ENCODE measurements around the gene IQSEC1. TPM values are rescaled to one million over a fixed set of nuclear protein-coding genes. Genes with fewer than 3 reads are reported as not detected.

IQSEC1 gene
- total and polyA plus RNA-seq, 2 experiments from 2014 or later, result 8.0 to 51.9 TPM

GRCh38 chr3:12979947-12980487 lies 93.2 kb downstream of the IQSEC1 start:
- H3K4me1 ChIP-seq (ENCODE audit: insufficient read depth), result peaks cover 29% of the 10 kb centered on the region
- H3K4me2 ChIP-seq, result no peak overlapping the region
- TF ChIP-seq JUNB (IDR thresholded peaks at IDR 0.05; ENCODE audit: unreplicated experiment) (no peak), CREB1 (CRISPR knock-in tag; IDR thresholded peaks at IDR 0.05; ENCODE audit: low read depth) (no peak)
- no peaks in the 10 kb centered on the region for H3K27me3 ChIP-seq (ENCODE audit: insufficient read depth)
- no peaks in the 10 kb centered on the region for H3K9me3 Mint-ChIP-seq
- H3K27ac ChIP-seq (ENCODE audit: low read depth), result no peak overlapping the region
- no peaks in the 10 kb centered on the region for H3K9me2 ChIP-seq (ENCODE audit: insufficient read depth)
- no peak overlapping the region for H3K4me3 Mint-ChIP-seq
- H3F3A ChIP-seq (replicated peaks; ENCODE audit: low read depth), result no peaks in the 10 kb centered on the region
- no peaks in the 10 kb centered on the region for H3K36me3 ChIP-seq (ENCODE audit: insufficient read depth)
- H3K27me3 Mint-ChIP-seq (ENCODE audit: insufficient read depth, low read depth, poor library complexity), result peaks cover 4% of the 10 kb centered on the region
- peaks cover 53% of the 10 kb centered on the region for H3K4me1 Mint-ChIP-seq
- H3K27ac Mint-ChIP-seq, result peak overlapping the region; percentile 35; the same call in 1 of the 2 replicates
- H3K4me3 ChIP-seq, result no peak overlapping the region
- H4K20me1 ChIP-seq (replicated peaks; ENCODE audit: insufficient read depth), result no peaks in the 10 kb centered on the region
- no peaks in the 10 kb centered on the region for H3K36me3 Mint-ChIP-seq (ENCODE audit: low read depth)
- ATAC-seq (no peak), DNase-seq (ENCODE audit: low spot score) (no peak)
- H3K79me2 ChIP-seq (replicated peaks; ENCODE audit: insufficient read depth), result no peaks in the 10 kb centered on the region
- H2AFZ ChIP-seq, result no peak overlapping the region

- Histone ChIP-seq H3K4me3 (no peak overlapping the region), H3K27ac (ENCODE audit: low read depth) (no peak overlapping the region), H3K9me2 (ENCODE audit: insufficient read depth) (no peaks in the 10 kb centered on the region), H3K27me3 (ENCODE audit: insufficient read depth) (no peaks in the 10 kb centered on the region), H3K36me3 (ENCODE audit: insufficient read depth) (no peaks in the 10 kb centered on the region), H4K20me1 (replicated peaks; ENCODE audit: insufficient read depth) (no peaks in the 10 kb centered on the region), H3F3A (replicated peaks; ENCODE audit: low read depth) (no peaks in the 10 kb centered on the region), H3K4me1 (ENCODE audit: insufficient read depth) (peaks cover 29% of the 10 kb centered on the region), H2AFZ (no peak overlapping the region), H3K4me2 (no peak overlapping the region), H3K79me2 (replicated peaks; ENCODE audit: insufficient read depth) (no peaks in the 10 kb centered on the region)
- DNase-seq (ENCODE audit: low spot score) (no peak), ATAC-seq (no peak)
- Mint-ChIP-seq H3K36me3 (ENCODE audit: low read depth) (no peaks in the 10 kb centered on the region), H3K27ac (no peak overlapping the region), H3K4me1 (peaks cover 51% of the 10 kb centered on the region), H3K4me3 (no peak overlapping the region; the same call in 2 of the 3 replicates), H3K9me3 (no peaks in the 10 kb centered on the region), H3K27me3 (ENCODE audit: insufficient read depth, low read depth, poor library complexity) (peaks cover 5% of the 10 kb centered on the region)
- no peak for TF ChIP-seq POLR2AphosphoS5 (IDR thresholded peaks at IDR 0.05; ENCODE audit: low read depth)
- no peak for TF ChIP-seq REST (IDR thresholded peaks at IDR 0.05; ENCODE audit: unreplicated experiment)
- no peak for TF ChIP-seq NANOG (IDR thresholded peaks at IDR 0.05; ENCODE audit: borderline replicate concordance)
- TF ChIP-seq, protein P1, sequence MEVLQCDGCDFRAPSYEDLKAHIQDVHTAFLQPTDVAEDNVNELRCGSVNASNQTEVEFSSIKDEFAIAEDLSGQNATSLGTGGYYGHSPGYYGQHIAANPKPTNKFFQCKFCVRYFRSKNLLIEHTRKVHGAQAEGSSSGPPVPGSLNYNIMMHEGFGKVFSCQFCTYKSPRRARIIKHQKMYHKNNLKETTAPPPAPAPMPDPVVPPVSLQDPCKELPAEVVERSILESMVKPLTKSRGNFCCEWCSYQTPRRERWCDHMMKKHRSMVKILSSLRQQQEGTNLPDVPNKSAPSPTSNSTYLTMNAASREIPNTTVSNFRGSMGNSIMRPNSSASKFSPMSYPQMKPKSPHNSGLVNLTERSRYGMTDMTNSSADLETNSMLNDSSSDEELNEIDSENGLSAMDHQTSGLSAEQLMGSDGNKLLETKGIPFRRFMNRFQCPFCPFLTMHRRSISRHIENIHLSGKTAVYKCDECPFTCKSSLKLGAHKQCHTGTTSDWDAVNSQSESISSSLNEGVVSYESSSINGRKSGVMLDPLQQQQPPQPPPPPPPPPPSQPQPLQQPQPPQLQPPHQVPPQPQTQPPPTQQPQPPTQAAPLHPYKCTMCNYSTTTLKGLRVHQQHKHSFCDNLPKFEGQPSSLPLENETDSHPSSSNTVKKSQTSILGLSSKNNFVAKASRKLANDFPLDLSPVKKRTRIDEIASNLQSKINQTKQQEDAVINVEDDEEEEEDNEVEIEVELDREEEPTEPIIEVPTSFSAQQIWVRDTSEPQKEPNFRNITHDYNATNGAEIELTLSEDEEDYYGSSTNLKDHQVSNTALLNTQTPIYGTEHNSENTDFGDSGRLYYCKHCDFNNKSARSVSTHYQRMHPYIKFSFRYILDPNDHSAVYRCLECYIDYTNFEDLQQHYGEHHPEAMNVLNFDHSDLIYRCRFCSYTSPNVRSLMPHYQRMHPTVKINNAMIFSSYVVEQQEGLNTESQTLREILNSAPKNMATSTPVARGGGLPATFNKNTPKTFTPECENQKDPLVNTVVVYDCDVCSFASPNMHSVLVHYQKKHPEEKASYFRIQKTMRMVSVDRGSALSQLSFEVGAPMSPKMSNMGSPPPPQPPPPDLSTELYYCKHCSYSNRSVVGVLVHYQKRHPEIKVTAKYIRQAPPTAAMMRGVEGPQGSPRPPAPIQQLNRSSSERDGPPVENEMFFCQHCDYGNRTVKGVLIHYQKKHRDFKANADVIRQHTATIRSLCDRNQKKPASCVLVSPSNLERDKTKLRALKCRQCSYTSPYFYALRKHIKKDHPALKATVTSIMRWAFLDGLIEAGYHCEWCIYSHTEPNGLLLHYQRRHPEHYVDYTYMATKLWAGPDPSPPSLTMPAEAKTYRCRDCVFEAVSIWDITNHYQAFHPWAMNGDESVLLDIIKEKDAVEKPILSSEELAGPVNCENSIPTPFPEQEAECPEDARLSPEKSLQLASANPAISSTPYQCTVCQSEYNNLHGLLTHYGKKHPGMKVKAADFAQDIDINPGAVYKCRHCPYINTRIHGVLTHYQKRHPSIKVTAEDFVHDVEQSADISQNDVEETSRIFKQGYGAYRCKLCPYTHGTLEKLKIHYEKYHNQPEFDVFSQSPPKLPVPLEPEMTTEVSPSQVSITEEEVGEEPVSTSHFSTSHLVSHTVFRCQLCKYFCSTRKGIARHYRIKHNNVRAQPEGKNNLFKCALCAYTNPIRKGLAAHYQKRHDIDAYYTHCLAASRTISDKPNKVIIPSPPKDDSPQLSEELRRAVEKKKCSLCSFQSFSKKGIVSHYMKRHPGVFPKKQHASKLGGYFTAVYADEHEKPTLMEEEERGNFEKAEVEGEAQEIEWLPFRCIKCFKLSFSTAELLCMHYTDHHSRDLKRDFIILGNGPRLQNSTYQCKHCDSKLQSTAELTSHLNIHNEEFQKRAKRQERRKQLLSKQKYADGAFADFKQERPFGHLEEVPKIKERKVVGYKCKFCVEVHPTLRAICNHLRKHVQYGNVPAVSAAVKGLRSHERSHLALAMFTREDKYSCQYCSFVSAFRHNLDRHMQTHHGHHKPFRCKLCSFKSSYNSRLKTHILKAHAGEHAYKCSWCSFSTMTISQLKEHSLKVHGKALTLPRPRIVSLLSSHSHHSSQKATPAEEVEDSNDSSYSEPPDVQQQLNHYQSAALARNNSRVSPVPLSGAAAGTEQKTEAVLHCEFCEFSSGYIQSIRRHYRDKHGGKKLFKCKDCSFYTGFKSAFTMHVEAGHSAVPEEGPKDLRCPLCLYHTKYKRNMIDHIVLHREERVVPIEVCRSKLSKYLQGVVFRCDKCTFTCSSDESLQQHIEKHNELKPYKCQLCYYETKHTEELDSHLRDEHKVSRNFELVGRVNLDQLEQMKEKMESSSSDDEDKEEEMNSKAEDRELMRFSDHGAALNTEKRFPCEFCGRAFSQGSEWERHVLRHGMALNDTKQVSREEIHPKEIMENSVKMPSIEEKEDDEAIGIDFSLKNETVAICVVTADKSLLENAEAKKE (CRISPR knock-in tag; IDR thresholded peaks at IDR 0.05), result no peak
- TF ChIP-seq EZH2 (IDR thresholded peaks at IDR 0.05; ENCODE audit: low read depth, unreplicated experiment), result no peak
- no peak for TF ChIP-seq STAT1 (IDR thresholded peaks at IDR 0.05; ENCODE audit: unreplicated experiment)
- no peak for TF ChIP-seq ZNF331 (CRISPR knock-in tag; IDR thresholded peaks at IDR 0.05; ENCODE audit: low read depth)
Measured at GRCh38 chr3:12979151-12979946, 93.9 kb downstream of the IQSEC1 start.
